Neuronal stem cell (in vitro differentiated cells): ENCODE measurements around the gene PARD6B.
"Not testable (repeated sequence)": the region's sequence is repeated elsewhere in the genome, so short reads cannot be mapped to it uniquely, and the experiment has no call there.

ENCODE experiments used
- DNase-seq: peaks from one replicate; pipeline ENCODE4 v3.0.0-alpha.2; 2013; ENCODE audit warnings: low spot score
- H2AFZ ChIP-seq: one replicate; pipeline ENCODE4 v1.6.1; 2013; ENCODE audit warnings: mild to moderate bottlenecking, low read length, inconsistent platforms
- H2AK5ac ChIP-seq: 2 replicates; pipeline ENCODE4 v1.6.1; 2013; ENCODE audit warnings: low read depth, mild to moderate bottlenecking, inconsistent platforms, low read length, moderate library complexity, mixed read lengths
- H2BK120ac ChIP-seq: 2 replicates; pipeline ENCODE4 v1.6.1; 2013; ENCODE audit warnings: low read depth, mild to moderate bottlenecking, inconsistent platforms, low read length, moderate library complexity, mixed read lengths
- H2BK12ac ChIP-seq: one replicate; pipeline ENCODE4 v1.6.1; 2013; ENCODE audit warnings: low read length, inconsistent platforms
- H2BK15ac ChIP-seq: 2 replicates; pipeline ENCODE4 v1.6.1; 2013; ENCODE audit warnings: mild to moderate bottlenecking, low read length, inconsistent platforms, mixed read lengths
- H2BK5ac ChIP-seq: one replicate; pipeline ENCODE4 v1.6.1; 2013; ENCODE audit warnings: inconsistent platforms, mild to moderate bottlenecking, low read length, moderate library complexity
- H3K14ac ChIP-seq: one replicate; pipeline ENCODE4 v1.6.1; 2013; ENCODE audit warnings: low read length, inconsistent platforms
- H3K18ac ChIP-seq: 2 replicates; pipeline ENCODE4 v1.6.1; 2013; ENCODE audit warnings: low read length, inconsistent platforms
- H3K23ac ChIP-seq: 2 replicates; pipeline ENCODE4 v1.6.1; 2013; ENCODE audit warnings: low read depth, mild to moderate bottlenecking, mixed read lengths, low read length, inconsistent platforms; ENCODE audit not compliant: poor library complexity
- H3K27ac ChIP-seq: replicated peaks from 3 replicates; pipeline ENCODE4 v1.5.1; 2013; ENCODE audit warnings: low read length, inconsistent platforms
- H3K27me3 ChIP-seq, 3 experiments: 2 replicates each; pipeline ENCODE4 v1.6.1; 2013; ENCODE audit warnings: low read length in 3 of 3, mild to moderate bottlenecking in 2 of 3, inconsistent platforms in 1 of 3, low read depth in 1 of 3, mixed read lengths in 1 of 3, moderate library complexity in 1 of 3; ENCODE audit not compliant: control insufficient read depth in 3 of 3, insufficient read depth in 3 of 3
- H3K36me3 ChIP-seq, 2 donors: replicated peaks in 1 of 2; 2 replicates each; pipeline ENCODE4 v1.6.1; 2013; ENCODE audit warnings: low read length in 2 of 2; ENCODE audit not compliant: control insufficient read depth in 2 of 2, insufficient read depth in 2 of 2
- H3K4ac ChIP-seq: 2 replicates; pipeline ENCODE4 v1.6.1; 2013; ENCODE audit warnings: inconsistent platforms, mild to moderate bottlenecking, low read length, moderate library complexity
- H3K4me1 ChIP-seq, 2 donors: 1 replicate in 1 of 2; 2 replicates in 1 of 2; pipeline ENCODE4 v1.6.1; 2013; ENCODE audit warnings: low read length in 2 of 2, low read depth in 1 of 2; ENCODE audit not compliant: control insufficient read depth in 2 of 2, insufficient read depth in 1 of 2
- H3K4me2 ChIP-seq: one replicate; pipeline ENCODE4 v1.6.1; 2013; ENCODE audit warnings: mild to moderate bottlenecking, low read length, inconsistent platforms; ENCODE audit not compliant: insufficient read depth, poor library complexity, severe bottlenecking
- H3K4me3 ChIP-seq, 2 donors: 2 replicates each; pipeline ENCODE4 v1.5.1; 2013; ENCODE audit warnings: low read length in 2 of 2, mild to moderate bottlenecking in 2 of 2, inconsistent platforms in 1 of 2, moderate library complexity in 1 of 2
- H3K79me1 ChIP-seq: one replicate; pipeline ENCODE4 v1.6.1; 2013; ENCODE audit warnings: low read depth, mild to moderate bottlenecking, inconsistent platforms, low read length, moderate library complexity
- H3K9ac ChIP-seq: one replicate; pipeline ENCODE4 v1.6.1; 2013; ENCODE audit warnings: mild to moderate bottlenecking, low read depth, low read length, inconsistent platforms; ENCODE audit not compliant: poor library complexity
- H3K9me3 ChIP-seq, 2 donors: replicated peaks in 1 of 2; 2 replicates each; pipeline versions ENCODE3 to v1.6.1; 2013; ENCODE audit warnings: low read length in 2 of 2, mild to moderate bottlenecking in 2 of 2, inconsistent platforms in 1 of 2, low read depth in 1 of 2, mixed read lengths in 1 of 2, moderate library complexity in 1 of 2; ENCODE audit not compliant: control insufficient read depth in 2 of 2, insufficient read depth in 1 of 2
- H4K8ac ChIP-seq: one replicate; pipeline ENCODE4 v1.6.1; 2013; ENCODE audit warnings: low read depth, mild to moderate bottlenecking, inconsistent platforms, low read length, moderate library complexity
- H4K91ac ChIP-seq: one replicate; pipeline ENCODE4 v1.6.1; 2013; ENCODE audit warnings: low read length, low read depth, mild to moderate bottlenecking, inconsistent platforms; ENCODE audit not compliant: poor library complexity
- WGBS, 2 donors: extraction: QIAGEN DNeasy Blood & Tissue Kit; methylation state at CpG; one replicate each; pipeline ENCODE4 v1.1.7; 2013; ENCODE audit warnings: missing lambda C conversion rate in 2 of 2, mixed read lengths in 1 of 2; ENCODE audit not compliant: insufficient read length in 2 of 2, insufficient replicate concordance in 1 of 2; ENCODE audit errors: extremely low coverage in 2 of 2; 5-methylcytosine and 5-hydroxymethylcytosine counted together

The PARD6B gene

DNA sequence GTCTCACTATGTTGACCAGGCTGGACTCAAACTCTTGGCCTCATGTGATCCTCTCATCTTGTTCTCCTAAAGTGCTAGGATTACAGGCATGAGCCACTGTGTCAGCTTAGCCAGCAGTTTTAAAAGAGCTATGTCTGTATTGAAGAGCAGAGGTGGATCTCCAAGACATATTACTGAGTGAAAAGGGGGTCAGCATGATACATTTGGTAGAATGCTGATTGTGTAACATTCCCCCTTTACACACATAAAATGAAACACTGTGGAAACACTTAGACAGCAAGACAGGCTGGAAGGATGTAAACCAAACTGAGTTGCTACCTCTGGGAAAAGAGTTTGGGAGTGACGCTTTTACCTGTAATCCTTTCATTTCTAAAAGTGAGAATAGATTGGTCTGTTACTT lies 38.4 kb upstream of the PARD6B start:
- Histone ChIP-seq H2AFZ (no peak overlapping the region), H3K14ac (no peak overlapping the region), H2AK5ac (no peak overlapping the region), H3K4me3 (no peak overlapping the region), H3K27me3 (peaks cover 0 to 48% (median 0%) of the 10 kb centered on the region in 3 experiments), H3K27ac (no peak overlapping the region), H3K36me3 (no peaks in the 10 kb centered on the region), H3K18ac (no peak overlapping the region), H2BK15ac (no peak overlapping the region), H3K4me1 (peaks cover 16 to 23% of the 10 kb centered on the region in 2 donors), H2BK5ac (no peak overlapping the region), H2BK120ac (no peak overlapping the region), H3K9me3 (no peaks in the 10 kb centered on the region), H3K23ac (no peak overlapping the region), H2BK12ac (no peak overlapping the region), H3K9ac (no peak overlapping the region), H3K4me2 (no peak overlapping the region), H4K91ac (no peak overlapping the region), H3K79me1 (no peaks in the 10 kb centered on the region), H4K8ac (no peak overlapping the region), H3K4ac (no peak overlapping the region)
- no CpG with 5 or more reads among the region's 1 CpG for WGBS, 2 donors
- DNase-seq = no peak

- H3K4me1 ChIP-seq = peaks cover 16 to 23% of the 10 kb centered on the region in 2 donors
- no peak overlapping the region for H2BK12ac ChIP-seq
- no peak overlapping the region for H2BK5ac ChIP-seq
- no peaks in the 10 kb centered on the region for H3K79me1 ChIP-seq
- no peaks in the 10 kb centered on the region for H3K9me3 ChIP-seq
- no peak overlapping the region for H3K4me3 ChIP-seq
- H3K27me3 ChIP-seq = peaks cover 0 to 40% (median 0%) of the 10 kb centered on the region in 3 experiments
- H3K14ac ChIP-seq = no peak overlapping the region
- H2AFZ ChIP-seq = peak overlapping the region; percentile 59
- H2BK120ac ChIP-seq = no peak overlapping the region
- no peak overlapping the region for H3K9ac ChIP-seq
- H4K8ac ChIP-seq = no peak overlapping the region
- no peak overlapping the region for H3K4me2 ChIP-seq
- no peak overlapping the region for H2BK15ac ChIP-seq
- no CpG with 5 or more reads among the region's 9 CpGs for WGBS, 2 donors
- no peak overlapping the region for H4K91ac ChIP-seq
- H3K18ac ChIP-seq = no peak overlapping the region
- no peak overlapping the region for H3K23ac ChIP-seq
- no peak for DNase-seq
- no peaks in the 10 kb centered on the region for H3K36me3 ChIP-seq
- H2AK5ac ChIP-seq = no peak overlapping the region
- H3K27ac ChIP-seq = no peak overlapping the region
- H3K4ac ChIP-seq = no peak overlapping the region
Measured at GRCh38 chr20:50694379-50695134, 36.8 kb upstream of the PARD6B start.

GRCh38 chr20:50695135-50695872 lies 36.1 kb upstream of the PARD6B start:
- no peak overlapping the region for H4K8ac ChIP-seq
- H3K18ac ChIP-seq = peak overlapping the region; percentile 30
- DNase-seq = no peak
- no peaks in the 10 kb centered on the region for H3K36me3 ChIP-seq
- H2BK15ac ChIP-seq = no peak overlapping the region
- H2AK5ac ChIP-seq = no peak overlapping the region
- no peaks in the 10 kb centered on the region for H3K79me1 ChIP-seq
- H3K9ac ChIP-seq = no peak overlapping the region
- no peak overlapping the region for H3K23ac ChIP-seq
- peaks cover 0 to 36% (median 0%) of the 10 kb centered on the region in 3 experiments for H3K27me3 ChIP-seq
- no peak overlapping the region for H4K91ac ChIP-seq
- H2AFZ ChIP-seq = peak overlapping the region; percentile 59
- H3K14ac ChIP-seq = no peak overlapping the region
- H2BK120ac ChIP-seq = no peak overlapping the region
- no CpG with 5 or more reads among the region's 9 CpGs for WGBS, 2 donors
- H3K4me3 ChIP-seq = no peak overlapping the region
- peaks cover 13 to 20% of the 10 kb centered on the region in 2 donors for H3K4me1 ChIP-seq
- no peak overlapping the region for H3K27ac ChIP-seq
- no peak overlapping the region for H3K4ac ChIP-seq
- H3K9me3 ChIP-seq = no peaks in the 10 kb centered on the region
- no peak overlapping the region for H2BK5ac ChIP-seq
- no peak overlapping the region for H3K4me2 ChIP-seq
- H2BK12ac ChIP-seq = no peak overlapping the region

DNA sequence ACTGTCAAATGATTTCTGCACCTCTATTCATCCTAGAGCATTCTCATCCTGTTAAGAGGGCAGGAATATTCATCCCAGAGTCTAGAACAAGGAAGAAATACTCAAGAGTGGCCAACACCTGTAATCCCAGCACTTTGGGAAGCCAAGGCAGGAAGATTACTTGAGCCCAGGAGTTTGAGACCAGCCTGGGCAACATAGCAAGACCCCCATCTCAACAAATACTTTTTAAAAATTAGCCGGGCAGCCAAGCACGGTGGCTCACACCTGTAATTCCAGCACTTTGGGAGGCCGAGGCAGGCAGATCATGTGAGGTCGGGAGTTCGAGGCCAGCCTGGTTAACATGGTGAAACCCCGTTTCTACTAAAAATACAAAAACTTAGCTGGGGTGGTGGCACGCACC lies 33.1 kb upstream of the PARD6B start:
- peaks cover 0 to 35% (median 0%) of the 10 kb centered on the region in 3 experiments for H3K27me3 ChIP-seq
- H4K8ac ChIP-seq, H2BK5ac ChIP-seq, H3K27ac ChIP-seq, H3K36me3 ChIP-seq, H3K79me1 ChIP-seq, H3K18ac ChIP-seq, H3K4me2 ChIP-seq, H3K9me3 ChIP-seq, H2AK5ac ChIP-seq, DNase-seq, H3K14ac ChIP-seq, H3K4me3 ChIP-seq, H3K23ac ChIP-seq, H3K4me1 ChIP-seq, H2BK12ac ChIP-seq, H2BK15ac ChIP-seq, H2AFZ ChIP-seq, H2BK120ac ChIP-seq, H3K4ac ChIP-seq, H4K91ac ChIP-seq, H3K9ac ChIP-seq: not testable (repeated sequence)
- WGBS, 2 donors = no CpG with 5 or more reads among the region's 7 CpGs
